ENCODE results near the gene CHD9NB. TPM values are rescaled to one million over a fixed set of nuclear protein-coding genes. Genes with fewer than 3 reads are reported as not detected.

CHD9NB gene
- total RNA-seq, 4 donors from 2014 or later = 0.48 to 5.5 (median 0.86) TPM

DNA sequence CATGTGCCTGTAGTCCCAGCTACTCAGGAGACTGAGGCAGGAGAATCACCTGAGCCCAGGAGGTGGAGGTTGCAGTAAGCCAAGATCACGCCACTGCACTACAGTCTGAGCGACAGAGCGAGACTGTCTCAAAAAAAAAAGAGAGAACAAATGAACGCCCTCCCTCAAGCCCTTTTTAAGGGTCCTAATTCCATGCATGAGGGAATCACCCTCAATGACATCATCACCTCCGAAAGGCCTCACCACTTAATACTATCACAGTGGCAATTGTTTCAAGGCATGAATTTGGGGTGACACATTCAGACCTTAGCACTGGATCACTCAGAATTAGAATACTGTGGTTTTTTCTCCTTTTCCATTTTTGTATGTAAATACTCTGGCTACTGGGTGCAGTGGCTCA is 57.8 kb downstream of the CHD9NB start:
- DNase-seq (ENCODE audit: low spot score) = no peak
- no peak for ATAC-seq (ENCODE audit: low FRiP score)
- TF ChIP-seq, protein P1, sequence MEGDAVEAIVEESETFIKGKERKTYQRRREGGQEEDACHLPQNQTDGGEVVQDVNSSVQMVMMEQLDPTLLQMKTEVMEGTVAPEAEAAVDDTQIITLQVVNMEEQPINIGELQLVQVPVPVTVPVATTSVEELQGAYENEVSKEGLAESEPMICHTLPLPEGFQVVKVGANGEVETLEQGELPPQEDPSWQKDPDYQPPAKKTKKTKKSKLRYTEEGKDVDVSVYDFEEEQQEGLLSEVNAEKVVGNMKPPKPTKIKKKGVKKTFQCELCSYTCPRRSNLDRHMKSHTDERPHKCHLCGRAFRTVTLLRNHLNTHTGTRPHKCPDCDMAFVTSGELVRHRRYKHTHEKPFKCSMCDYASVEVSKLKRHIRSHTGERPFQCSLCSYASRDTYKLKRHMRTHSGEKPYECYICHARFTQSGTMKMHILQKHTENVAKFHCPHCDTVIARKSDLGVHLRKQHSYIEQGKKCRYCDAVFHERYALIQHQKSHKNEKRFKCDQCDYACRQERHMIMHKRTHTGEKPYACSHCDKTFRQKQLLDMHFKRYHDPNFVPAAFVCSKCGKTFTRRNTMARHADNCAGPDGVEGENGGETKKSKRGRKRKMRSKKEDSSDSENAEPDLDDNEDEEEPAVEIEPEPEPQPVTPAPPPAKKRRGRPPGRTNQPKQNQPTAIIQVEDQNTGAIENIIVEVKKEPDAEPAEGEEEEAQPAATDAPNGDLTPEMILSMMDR (IDR thresholded peaks at IDR 0.05) = no peak

DNA sequence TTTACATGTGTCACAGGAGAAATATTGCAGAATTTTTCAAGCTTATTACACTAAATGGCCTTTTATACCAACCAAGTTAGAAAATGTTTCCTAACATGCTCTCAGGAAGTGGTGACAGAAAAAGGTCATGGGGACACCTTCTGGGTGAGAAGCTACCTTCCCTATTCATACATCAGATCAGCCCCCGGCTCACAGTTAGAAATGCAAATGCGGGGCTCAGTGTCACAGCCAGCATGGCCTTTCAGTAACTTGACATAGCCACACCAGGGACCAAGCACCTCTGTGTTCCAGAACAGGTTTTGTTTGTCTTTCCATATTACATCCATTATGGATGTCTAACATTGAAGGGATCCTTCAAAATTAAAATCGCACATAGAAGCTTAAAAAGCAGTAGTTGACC is 59.5 kb downstream of the CHD9NB start:
- TF ChIP-seq, protein P1 (IDR thresholded peaks at IDR 0.05) = no peak
- ATAC-seq (ENCODE audit: low FRiP score) = no peak

DNA sequence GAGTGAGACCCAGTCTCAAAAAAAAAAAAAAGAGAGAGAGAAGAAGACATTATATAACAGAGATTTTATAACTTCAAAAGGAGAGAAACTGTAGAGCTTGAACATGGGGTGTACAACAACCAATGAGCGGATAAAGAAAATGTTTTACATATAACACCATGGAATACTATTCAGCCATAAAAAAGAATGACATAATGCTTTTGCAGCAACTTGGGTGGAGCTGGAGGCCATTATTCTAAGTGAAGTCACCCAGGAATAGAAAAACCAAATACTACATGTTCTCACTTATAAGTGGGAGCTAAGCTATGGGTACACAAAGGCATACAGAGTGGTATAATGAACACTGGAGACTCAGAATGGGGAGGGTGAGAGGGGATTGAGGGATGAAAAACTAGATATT is 61.1 kb downstream of the CHD9NB start:
- DNase-seq (ENCODE audit: low spot score) (no peak), ATAC-seq (ENCODE audit: low FRiP score) (no peak)
- TF ChIP-seq, protein P1 (IDR thresholded peaks at IDR 0.05) = no peak

More for the DNA sequence above, 59.5 kb downstream of the CHD9NB start:
- no peak for DNase-seq (ENCODE audit: low spot score)

Other genes starting within 250 kb of the CHD9NB start
- 100 to 1,000 TPM in 2 of 4 donors, 10 to 100 TPM in 2; 59.0 to 210 (median 80.4) TPM for gene CHD9, start 2.1 kb upstream of the CHD9NB start, total RNA-seq

All from omental fat pad (tissue), 4 donors.